Measurements from ENCODE around the gene GPR180.

GRCh38 chr13:94622344-94622743 lies 20.7 kb downstream of the GPR180 start:
- TF ChIP-seq POLR2A (IDR thresholded peaks at IDR 0.05; ENCODE audit: low read length) (no peak), GATA1 (IDR thresholded peaks at IDR 0.05; ENCODE audit: low read depth, low read length) (no peak)

All from erythroblast (primary cell).